HG03045 (cell line): ENCODE measurements around the gene UCP3.

Experiments
- ATAC-seq: cut with Tn5 transposase; IDR thresholded peaks from one replicate; pipeline ENCODE4 v1.9.1; 2021; ENCODE audit warnings: mild to moderate bottlenecking, moderate library complexity; ENCODE audit not compliant: unreplicated experiment

UCP3 gene

GRCh38 chr11:73958521-73959141 is 50.3 kb downstream of the UCP3 start:
- no peak for ATAC-seq

- no peak for ATAC-seq
Observed at GRCh38 chr11:73957654-73958361, 51.1 kb downstream of the UCP3 start.

- ATAC-seq = no peak
Observed at GRCh38 chr11:73956876-73957653, 51.8 kb downstream of the UCP3 start.

GRCh38 chr11:73951797-73952196 is 57.1 kb downstream of the UCP3 start:
- no peak for ATAC-seq

GRCh38 chr11:73950869-73951710 is 57.8 kb downstream of the UCP3 start, which contains the start of gene DNAJB13:
TSS of gene DNAJB13 (plus strand) at chr11:73951026. CDS start at chr11:73951070, 44 bp downstream.
- peak; percentile 75 for ATAC-seq
